ENCODE data around the gene ADGRL3. TPM values are rescaled to one million over a fixed set of nuclear protein-coding genes. Genes with fewer than 3 reads are reported as not detected.

Gene ADGRL3
- total RNA-seq, 1 experiment from 2014 or later: not detected

DNA sequence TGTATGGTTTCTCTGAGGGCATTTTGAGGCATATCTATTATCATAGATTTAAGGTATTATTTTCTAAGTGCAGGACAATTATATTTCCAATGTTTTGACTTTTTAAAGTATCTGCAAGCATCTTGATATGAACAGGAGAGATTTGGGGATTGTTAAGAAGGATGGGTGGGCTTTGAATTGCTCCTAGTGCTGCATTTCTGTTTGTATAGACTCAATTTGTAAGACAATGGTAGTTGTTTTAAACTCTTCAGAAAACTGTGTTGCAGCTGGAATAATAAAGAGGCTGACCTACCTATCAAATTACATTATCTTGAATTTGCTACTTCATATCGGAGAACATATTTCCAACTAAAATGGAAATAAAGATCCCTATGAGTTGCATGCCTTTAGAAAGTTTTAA, 570.3 kb downstream of the ADGRL3 start:
- DNase-seq (ENCODE audit: low read depth): no peak
- in situ Hi-C loops (cut with HindIII; ENCODE audit: low pct_unique_long_range_greater_than_20kb, low sequenced_read_pairs): no loop called here

DNA sequence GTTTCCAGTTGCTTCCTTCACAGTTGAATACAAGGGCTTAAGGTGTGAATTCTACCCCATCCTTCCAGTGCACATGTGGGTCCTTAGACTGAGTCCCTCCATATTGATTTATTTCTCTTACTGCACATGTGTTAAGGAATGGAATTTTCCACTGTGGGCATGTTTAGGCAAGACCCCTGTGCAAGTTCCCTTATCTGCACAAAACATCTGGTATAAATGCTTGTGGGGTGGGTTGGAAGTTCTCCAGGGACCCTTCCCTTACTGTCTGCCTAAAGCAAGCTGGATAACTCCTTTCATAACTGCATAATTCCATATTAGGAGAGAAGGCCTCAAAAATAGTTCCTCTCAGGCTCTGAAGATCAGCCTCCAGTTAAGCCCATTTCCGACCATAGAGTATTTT, 570.9 kb downstream of the ADGRL3 start:
- in situ Hi-C loops (cut with HindIII; ENCODE audit: low pct_unique_long_range_greater_than_20kb, low sequenced_read_pairs): no loop called here
- no peak for DNase-seq (ENCODE audit: low read depth)

DNA sequence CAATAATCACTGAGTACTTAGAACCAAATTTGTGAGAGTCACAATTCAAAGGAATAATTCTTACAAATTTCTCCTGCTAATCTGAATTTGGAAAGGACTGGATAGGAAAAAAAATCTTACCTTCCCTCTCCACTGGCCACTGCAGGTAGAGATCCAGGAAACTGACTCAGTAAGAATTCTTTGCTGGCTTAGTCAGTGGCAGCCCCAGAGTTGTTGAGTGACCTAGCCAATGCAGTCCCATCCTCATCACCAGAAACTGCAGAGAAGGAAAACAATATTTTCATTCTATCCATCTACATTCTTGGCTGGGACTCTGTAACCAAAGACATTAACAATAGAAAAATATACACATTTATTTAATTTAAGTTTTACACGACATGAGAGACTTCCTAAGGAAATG, 572.0 kb downstream of the ADGRL3 start:
- DNase-seq (ENCODE audit: low read depth): no peak

GRCh38 chr4:61773655-61774245, 573.6 kb downstream of the ADGRL3 start:
- no peak for DNase-seq (ENCODE audit: low read depth)
- in situ Hi-C loops (cut with HindIII; ENCODE audit: low pct_unique_long_range_greater_than_20kb, low sequenced_read_pairs): no loop called here

More for the DNA sequence above, 572.0 kb downstream of the ADGRL3 start:
- in situ Hi-C loops (cut with HindIII; ENCODE audit: low pct_unique_long_range_greater_than_20kb, low sequenced_read_pairs): no loop called here

- no peak for DNase-seq (ENCODE audit: low read depth)
- in situ Hi-C loops (cut with HindIII; ENCODE audit: low pct_unique_long_range_greater_than_20kb, low sequenced_read_pairs): no loop called here
Measured at GRCh38 chr4:61782133-61782532, 582.0 kb downstream of the ADGRL3 start.

DNA sequence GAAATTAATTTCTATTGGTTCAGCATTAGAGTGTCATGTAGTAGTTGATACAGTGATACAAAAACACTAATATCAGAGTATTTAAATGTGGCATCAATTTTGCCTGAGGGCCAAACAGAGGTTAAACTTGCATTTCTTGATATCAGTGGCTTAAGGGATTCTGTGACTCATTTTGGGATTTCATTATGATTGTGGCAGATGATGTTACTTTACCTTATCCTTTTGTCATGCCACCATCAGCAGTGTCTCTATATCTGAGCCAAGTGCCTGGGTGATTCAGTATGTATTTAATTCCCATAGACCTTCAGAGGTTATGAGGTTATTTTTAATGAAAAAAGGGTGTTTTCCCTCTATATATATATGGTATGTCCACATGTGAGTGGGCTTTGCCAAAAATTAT, 582.9 kb downstream of the ADGRL3 start:
- in situ Hi-C loops (cut with HindIII; ENCODE audit: low pct_unique_long_range_greater_than_20kb, low sequenced_read_pairs): no loop called here
- no peak for DNase-seq (ENCODE audit: low read depth)

DNA sequence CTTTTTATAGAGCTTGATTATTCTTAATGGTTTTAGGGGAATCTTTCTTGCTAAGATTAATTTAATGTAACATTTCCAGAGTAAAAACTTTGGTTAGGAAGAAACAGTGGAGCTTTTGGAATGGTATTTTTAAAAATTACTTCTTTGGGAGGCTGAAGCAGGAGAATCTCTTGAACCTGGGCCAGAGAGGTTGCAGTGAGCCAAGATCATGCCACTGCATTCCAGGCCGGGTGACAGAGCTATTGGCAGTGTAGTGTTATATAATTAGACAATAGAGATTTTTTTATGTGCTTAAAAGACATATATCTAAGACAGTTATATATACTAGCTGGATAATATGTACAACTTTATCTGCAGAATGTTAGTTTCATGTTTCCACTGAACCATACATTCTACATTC, 585.6 kb downstream of the ADGRL3 start:
- no peak for DNase-seq (ENCODE audit: low read depth)
- in situ Hi-C loops (cut with HindIII; ENCODE audit: low pct_unique_long_range_greater_than_20kb, low sequenced_read_pairs): no loop called here

- in situ Hi-C loops (cut with HindIII; ENCODE audit: low pct_unique_long_range_greater_than_20kb, low sequenced_read_pairs): no loop called here
- DNase-seq (ENCODE audit: low read depth): no peak
Measured at GRCh38 chr4:61786211-61786610, 586.1 kb downstream of the ADGRL3 start.

- DNase-seq (ENCODE audit: low read depth): no peak
- in situ Hi-C loops (cut with HindIII; ENCODE audit: low pct_unique_long_range_greater_than_20kb, low sequenced_read_pairs): no loop called here
Measured at GRCh38 chr4:61795998-61796397, 595.9 kb downstream of the ADGRL3 start.

GRCh38 chr4:61799794-61800193, 599.7 kb downstream of the ADGRL3 start:
- no peak for DNase-seq (ENCODE audit: low read depth)
- in situ Hi-C loops (cut with HindIII; ENCODE audit: low pct_unique_long_range_greater_than_20kb, low sequenced_read_pairs): no loop called here

DNA sequence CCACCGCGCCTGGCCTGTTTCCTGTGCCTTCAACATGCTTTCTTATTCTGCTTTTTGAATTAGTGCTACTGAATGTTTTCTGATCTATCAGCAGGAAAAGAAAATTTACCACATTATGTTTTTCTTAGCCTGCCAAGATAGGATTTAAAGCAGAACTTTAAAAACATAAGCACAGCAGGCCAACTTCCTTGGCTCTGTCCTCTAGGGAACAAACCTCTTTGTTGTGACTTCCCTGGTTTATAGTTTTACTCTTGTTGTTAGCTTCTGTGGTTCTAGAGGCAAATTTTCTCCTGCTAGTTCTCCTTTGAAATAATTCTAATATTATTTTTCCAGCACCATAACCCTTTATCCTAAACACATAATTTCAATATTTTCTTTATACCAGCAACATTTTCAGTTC, 605.1 kb downstream of the ADGRL3 start:
- DNase-seq (ENCODE audit: low read depth): no peak
- in situ Hi-C loops (cut with HindIII; ENCODE audit: low pct_unique_long_range_greater_than_20kb, low sequenced_read_pairs): no loop called here

GRCh38 chr4:61805979-61806378, 605.9 kb downstream of the ADGRL3 start:
- DNase-seq (ENCODE audit: low read depth): no peak
- in situ Hi-C loops (cut with HindIII; ENCODE audit: low pct_unique_long_range_greater_than_20kb, low sequenced_read_pairs): no loop called here

DNA sequence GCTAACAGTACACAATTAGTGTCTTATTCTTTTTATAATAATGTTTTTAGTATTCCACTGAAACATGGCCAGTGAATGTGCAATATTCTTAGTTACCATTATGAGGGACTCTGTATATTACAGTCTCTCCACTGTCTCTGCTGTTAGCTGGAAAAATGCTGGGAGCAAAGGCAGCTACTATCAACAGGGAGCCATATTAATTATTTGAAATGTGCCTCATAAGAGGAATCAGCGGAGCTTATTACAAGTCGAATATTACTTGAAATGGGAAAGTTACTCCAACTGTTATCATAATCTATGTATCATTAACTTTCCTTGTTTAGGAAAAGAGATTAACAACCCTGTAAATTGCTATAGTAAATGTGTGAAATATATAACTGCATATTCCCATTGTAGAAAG, 612.0 kb downstream of the ADGRL3 start:
- no peak for DNase-seq (ENCODE audit: low read depth)
- in situ Hi-C loops (cut with HindIII; ENCODE audit: low pct_unique_long_range_greater_than_20kb, low sequenced_read_pairs): no loop called here

- no peak for DNase-seq (ENCODE audit: low read depth)
- in situ Hi-C loops (cut with HindIII; ENCODE audit: low pct_unique_long_range_greater_than_20kb, low sequenced_read_pairs): no loop called here
Measured at GRCh38 chr4:61817071-61817470, 616.9 kb downstream of the ADGRL3 start.

DNA sequence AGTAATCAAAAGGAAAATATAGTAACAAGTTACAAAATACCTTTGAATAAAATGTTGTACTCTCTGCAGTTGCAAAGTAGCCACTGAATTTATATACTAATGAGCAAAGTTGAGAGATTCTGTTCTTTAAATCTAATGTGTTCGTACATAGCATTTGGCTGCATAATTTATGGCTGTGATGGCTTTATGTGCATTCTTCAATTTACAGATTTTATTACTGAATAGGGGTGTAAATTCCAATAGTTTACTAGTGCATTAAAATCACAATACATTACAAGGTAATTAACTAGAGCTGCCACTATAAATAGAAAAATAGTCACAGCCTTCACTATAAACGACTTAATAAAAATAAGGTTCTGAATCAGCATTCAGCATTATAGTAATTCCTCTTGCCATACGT, 620.0 kb downstream of the ADGRL3 start:
- DNase-seq (ENCODE audit: low read depth): no peak
- in situ Hi-C loops (cut with HindIII; ENCODE audit: low pct_unique_long_range_greater_than_20kb, low sequenced_read_pairs): no loop called here

- in situ Hi-C loops (cut with HindIII; ENCODE audit: low pct_unique_long_range_greater_than_20kb, low sequenced_read_pairs): no loop called here
- no peak for DNase-seq (ENCODE audit: low read depth)
Measured at GRCh38 chr4:61824454-61824853, 624.3 kb downstream of the ADGRL3 start.

DNA sequence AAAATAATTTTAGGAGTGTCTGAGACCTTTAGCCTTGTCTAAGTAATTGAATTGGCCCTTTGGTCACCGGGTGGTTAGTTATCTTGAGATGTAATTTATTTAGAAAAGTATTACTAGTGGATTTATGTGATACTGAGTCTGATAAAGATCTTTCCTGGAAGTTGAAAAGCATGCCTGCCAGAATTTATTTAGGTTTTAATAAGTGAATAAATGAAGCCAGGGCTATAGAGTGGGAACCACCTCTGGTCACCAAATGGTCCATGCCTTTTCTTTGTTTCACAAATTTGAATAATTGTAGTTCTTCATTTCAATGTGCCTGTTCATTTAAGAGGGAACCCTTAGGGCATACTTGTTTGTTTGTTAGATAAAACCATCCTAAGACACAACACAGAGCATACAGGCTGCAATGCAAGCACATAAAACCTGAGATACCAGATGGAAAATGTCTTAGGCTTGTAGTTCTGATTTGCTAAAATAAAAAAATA, 627.8 kb downstream of the ADGRL3 start:
- in situ Hi-C loops (cut with HindIII; ENCODE audit: low pct_unique_long_range_greater_than_20kb, low sequenced_read_pairs): no loop called here
- DNase-seq (ENCODE audit: low read depth): no peak

DNA sequence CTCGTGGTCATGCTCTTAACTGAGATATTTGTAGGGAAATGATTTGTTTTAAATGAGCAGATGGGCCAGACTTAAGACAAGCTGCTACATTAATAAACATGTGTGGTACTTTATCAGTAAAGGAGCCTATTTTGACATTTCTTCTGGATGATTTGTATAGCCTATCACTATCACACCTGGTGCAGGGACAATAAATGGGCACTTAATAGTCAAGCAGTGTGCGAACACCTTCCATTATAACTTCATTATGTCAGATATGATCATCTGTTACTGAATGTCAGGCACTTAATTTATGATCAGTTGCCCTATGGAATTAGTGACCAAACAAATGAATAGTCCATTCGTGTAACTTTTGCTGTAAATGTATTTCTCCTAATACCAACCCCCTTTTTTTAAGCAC, 628.8 kb downstream of the ADGRL3 start:
- DNase-seq (ENCODE audit: low read depth): no peak
- in situ Hi-C loops (cut with HindIII; ENCODE audit: low pct_unique_long_range_greater_than_20kb, low sequenced_read_pairs): no loop called here

- in situ Hi-C loops (cut with HindIII; ENCODE audit: low pct_unique_long_range_greater_than_20kb, low sequenced_read_pairs): no loop called here
Measured at GRCh38 chr4:61831987-61832386, 631.9 kb downstream of the ADGRL3 start.

GRCh38 chr4:61837395-61837794, 637.3 kb downstream of the ADGRL3 start:
- in situ Hi-C loops (cut with HindIII; ENCODE audit: low pct_unique_long_range_greater_than_20kb, low sequenced_read_pairs): no loop called here
- no peak for DNase-seq (ENCODE audit: low read depth)

More at GRCh38 chr4:61831987-61832386, 631.9 kb downstream of the ADGRL3 start:
- no peak for DNase-seq (ENCODE audit: low read depth)

All from Caki2 (cell line).